ENCODE measurements around the gene FANCC. TPM values are rescaled to one million over a fixed set of nuclear protein-coding genes. Genes with fewer than 3 reads are reported as not detected.

The FANCC gene
- total RNA-seq, 1 donor from 2014 or later = 6.1 TPM

- DNase-seq (ENCODE audit: missing footprints) (no peak), ATAC-seq (no peak)
- intact Hi-C loops (cut with DNase I) = loop anchor here (10.0 kb wide), 1 partner anchor 64 kb away; no protein-coding TSS in a partner anchor
These were observed 196.6 kb downstream of the FANCC start for GRCh38 chr9:95120781-95121370.

DNA sequence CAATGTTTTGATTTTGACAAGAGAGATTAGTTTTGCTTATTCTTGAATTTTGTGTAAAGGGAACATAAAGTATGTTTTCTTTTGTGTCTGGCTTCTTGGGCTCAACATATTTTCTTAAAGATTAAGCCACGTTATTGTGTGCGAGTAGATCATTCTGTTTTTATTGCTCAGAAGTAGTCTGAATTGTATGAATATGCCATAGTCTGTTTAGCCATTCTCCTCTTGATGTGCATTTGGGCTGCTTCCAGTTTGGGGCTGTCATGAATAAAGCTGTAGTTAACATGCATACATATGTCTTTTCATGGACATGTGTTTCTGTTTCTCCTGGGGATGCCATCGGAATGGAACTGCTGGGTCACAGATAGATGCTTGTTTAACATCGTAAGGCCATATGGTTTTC is 198.9 kb downstream of the FANCC start:
- DNase-seq (ENCODE audit: missing footprints) (no peak), ATAC-seq (no peak)
- intact Hi-C loops (cut with DNase I) = no loop called here

- intact Hi-C loops (cut with DNase I) = no loop called here
- ATAC-seq = peak; percentile 39
- DNase-seq (ENCODE audit: missing footprints) = no peak
These were observed 200.7 kb downstream of the FANCC start for GRCh38 chr9:95116808-95117204.

- DNase-seq (ENCODE audit: missing footprints) = no peak
- ATAC-seq = peak; percentile 36
- intact Hi-C loops (cut with DNase I) = no loop called here
These were observed 201.3 kb downstream of the FANCC start for GRCh38 chr9:95116002-95116807.

GRCh38 chr9:95115104-95115503 is 202.4 kb downstream of the FANCC start:
- intact Hi-C loops (cut with DNase I) = no loop called here
- ATAC-seq (no peak), DNase-seq (ENCODE audit: missing footprints) (no peak)

DNA sequence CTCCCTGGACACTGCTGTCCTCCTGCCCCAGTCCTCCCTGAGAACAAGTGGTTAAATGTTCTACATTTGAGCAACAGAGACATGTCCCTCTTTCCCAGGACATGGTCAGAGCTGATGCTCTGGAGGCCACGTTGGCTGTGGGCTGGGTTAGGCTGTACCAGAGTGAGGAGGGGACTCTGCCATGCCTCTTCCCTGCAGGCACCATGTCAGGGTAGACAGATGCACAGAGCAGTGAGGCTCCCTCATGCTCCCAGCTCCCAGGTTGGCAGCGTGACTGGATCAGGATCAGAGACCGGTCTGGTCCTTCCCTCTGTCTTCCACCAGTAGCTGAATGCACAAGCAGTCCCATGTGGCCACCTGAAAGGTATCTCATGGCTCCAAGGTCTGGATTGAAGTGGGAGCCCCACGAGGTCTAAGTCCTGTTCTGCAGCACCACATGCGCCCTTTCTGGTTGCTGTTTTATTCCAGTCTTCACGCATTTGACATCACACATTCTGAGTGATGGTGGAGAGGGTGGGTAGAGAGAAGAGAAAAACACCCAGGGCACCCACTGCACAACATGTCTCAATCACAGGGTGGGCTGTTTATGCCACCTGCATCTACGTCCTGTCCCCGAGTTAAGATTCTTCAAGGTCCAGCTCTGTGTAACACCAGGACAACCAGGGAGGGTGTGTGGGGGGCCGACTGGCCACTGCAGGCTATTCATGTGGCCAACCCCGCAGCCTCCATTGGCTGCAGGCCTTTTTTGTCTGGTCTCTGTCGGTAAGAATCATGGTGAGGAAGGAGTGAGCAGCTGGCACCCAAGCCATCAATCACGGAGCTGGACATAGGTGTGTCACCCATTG is 204.9 kb downstream of the FANCC start:
- DNase-seq (ENCODE audit: missing footprints) = no peak
- ATAC-seq = no peak
- intact Hi-C loops (cut with DNase I) = loop anchor here (5.0 kb wide), 1 partner anchor 100 kb away; no protein-coding TSS in a partner anchor

GRCh38 chr9:95111716-95112115 is 205.8 kb downstream of the FANCC start:
- DNase-seq (ENCODE audit: missing footprints) (no peak), ATAC-seq (no peak)
- intact Hi-C loops (cut with DNase I) = loop anchor here (5.0 kb wide), 1 partner anchor 99 kb away; no protein-coding TSS in a partner anchor

GRCh38 chr9:95110921-95111525 is 206.5 kb downstream of the FANCC start:
- intact Hi-C loops (cut with DNase I) = loop anchor here (5.0 kb wide), 1 partner anchor 99 kb away; no protein-coding TSS in a partner anchor
- DNase-seq (ENCODE audit: missing footprints) (no peak), ATAC-seq (no peak)

- ATAC-seq = no peak
- DNase-seq (ENCODE audit: missing footprints) = no peak
- intact Hi-C loops (cut with DNase I) = no loop called here
These were observed 208.1 kb downstream of the FANCC start for GRCh38 chr9:95109456-95109855.

DNA sequence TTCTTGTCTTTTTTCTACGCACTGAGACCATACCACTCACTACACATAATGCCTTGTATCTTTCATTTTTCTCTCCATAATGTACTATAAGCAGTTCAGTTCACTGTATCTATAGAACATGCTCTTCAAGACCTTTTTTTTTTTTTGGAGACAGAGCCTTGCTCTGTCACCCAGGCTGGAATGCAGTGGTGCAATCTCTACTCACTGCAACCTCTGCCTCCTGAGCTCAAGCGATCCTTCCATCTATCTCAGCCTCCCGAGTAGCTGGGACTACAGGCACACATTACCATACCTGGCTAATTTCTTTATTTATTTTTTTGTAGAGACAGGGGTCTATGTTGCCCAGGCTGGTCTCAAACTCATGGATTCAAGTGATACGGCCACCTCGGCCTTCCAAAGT is 208.7 kb downstream of the FANCC start:
- no peak for DNase-seq (ENCODE audit: missing footprints)
- intact Hi-C loops (cut with DNase I) = no loop called here
- ATAC-seq = no peak

DNA sequence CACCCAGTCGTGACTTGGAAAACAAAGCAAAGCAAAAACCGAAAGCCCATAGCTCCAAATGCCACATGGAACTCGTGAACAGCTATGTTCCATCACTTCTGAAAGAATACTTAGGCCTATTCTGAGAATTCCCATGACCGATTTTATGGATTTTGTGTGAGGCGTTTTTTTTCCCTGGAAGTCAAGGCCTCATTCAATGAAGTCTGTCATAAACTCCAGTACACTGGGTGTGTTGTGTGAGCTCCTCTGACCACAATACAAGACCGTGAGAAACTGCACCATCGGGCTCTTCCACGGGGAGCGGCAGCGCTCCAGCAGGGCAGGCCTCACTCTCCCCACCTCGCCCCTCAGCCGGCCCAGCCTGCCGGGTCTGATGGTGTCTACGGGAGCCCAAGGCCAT is 209.5 kb downstream of the FANCC start:
- intact Hi-C loops (cut with DNase I) = no loop called here
- DNase-seq (ENCODE audit: missing footprints) = no peak
- no peak for ATAC-seq

DNA sequence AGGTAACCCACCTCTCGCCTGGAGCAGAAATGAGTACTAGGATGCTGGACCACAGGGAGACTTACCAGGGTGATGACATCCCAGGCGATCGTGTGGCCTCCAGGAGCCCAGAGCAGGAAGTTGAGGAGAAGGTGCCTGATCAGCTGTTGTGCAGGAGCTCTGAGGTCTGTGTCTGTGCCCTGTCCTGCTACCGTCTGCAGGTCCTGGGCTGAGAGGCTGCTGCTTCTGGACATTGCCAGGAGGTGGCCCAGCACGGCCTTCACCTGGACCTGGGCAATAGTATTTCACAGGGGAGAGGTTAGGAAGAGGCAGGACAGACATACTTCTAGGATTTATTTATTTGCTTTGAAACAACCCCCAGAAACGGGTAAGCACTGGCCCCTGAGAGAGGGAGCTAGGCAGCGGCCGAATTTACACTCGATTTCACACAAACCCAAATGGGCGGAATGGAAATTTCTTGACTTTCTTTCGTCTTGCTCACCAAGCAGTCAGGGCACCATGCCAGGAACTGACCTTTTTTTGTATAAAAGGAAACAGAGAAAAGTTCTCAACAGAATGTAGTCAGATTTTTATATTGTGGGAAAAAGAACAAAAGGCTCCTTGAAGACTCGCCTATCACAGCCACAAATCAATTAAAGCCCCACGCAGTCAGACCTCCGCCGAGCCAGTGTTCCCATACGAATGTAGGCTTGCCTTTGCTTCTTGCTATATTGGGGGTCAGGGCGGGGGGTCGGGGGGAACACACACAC is 210.3 kb downstream of the FANCC start:
- no peak for DNase-seq (ENCODE audit: missing footprints)
- no peak for ATAC-seq
- intact Hi-C loops (cut with DNase I) = no loop called here

DNA sequence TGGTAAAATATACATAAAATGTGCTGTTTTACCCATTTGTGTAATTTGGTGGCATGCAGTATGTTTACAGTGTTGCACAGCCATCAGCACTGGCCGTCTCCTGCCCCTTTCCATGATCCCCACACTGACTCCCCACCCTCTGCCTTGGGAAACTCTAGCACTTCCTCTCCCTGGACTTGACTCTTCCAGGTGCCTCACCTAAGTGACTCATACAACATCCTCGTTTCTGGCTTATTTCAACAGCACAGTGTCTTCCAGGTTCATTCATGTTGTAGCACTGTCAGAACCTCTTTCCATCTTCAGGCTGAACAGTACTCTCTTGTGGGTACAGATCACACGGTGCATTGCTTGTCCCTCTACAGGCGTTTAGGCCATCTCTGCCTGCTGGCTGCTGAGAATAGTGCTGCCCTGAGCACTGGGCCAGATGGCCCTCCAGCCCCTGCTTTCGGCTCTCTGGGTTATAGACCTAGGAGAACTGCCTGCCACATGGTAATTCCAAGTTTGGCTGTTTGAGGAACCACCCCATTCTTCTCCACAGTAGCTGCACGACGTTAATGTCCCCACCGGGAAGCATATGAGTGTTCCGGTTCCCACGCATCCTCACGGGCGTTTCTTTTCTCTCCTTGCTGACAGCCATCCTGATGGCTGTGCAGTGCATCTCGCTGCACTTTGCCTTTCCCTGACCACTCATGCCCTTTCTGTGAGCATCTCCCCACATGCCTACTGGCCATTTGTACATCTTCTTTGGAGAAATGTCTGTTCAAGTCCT is 211.8 kb downstream of the FANCC start:
- no peak for DNase-seq (ENCODE audit: missing footprints)
- intact Hi-C loops (cut with DNase I) = no loop called here
- no peak for ATAC-seq

GRCh38 chr9:95104980-95105379 is 212.5 kb downstream of the FANCC start:
- no peak for ATAC-seq
- DNase-seq (ENCODE audit: missing footprints) = no peak
- intact Hi-C loops (cut with DNase I) = no loop called here

DNA sequence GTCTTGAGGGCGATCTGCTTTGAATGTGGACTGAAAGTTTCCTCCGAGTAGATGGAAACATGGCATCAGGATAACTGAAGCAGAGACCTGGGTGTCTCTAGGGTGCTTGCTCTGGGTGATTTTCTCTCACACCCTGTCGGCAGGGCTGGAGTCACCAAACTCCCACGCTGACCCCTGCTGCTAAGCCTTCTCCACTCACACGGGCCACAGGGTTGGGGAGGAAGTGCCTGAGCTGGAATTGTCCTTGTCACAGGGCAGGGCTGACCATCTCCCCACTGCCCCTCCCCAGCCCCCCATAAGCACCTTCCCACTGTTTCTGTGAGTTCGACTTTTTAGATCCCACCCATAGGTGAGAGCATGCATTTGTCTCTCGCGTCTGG is 212.9 kb downstream of the FANCC start:
- intact Hi-C loops (cut with DNase I) = no loop called here
- no peak for ATAC-seq
- no peak for DNase-seq (ENCODE audit: missing footprints)

GRCh38 chr9:95103871-95104580 is 213.5 kb downstream of the FANCC start:
- intact Hi-C loops (cut with DNase I) = no loop called here
- DNase-seq (ENCODE audit: missing footprints) (no peak), ATAC-seq (peak; percentile 45)

DNA sequence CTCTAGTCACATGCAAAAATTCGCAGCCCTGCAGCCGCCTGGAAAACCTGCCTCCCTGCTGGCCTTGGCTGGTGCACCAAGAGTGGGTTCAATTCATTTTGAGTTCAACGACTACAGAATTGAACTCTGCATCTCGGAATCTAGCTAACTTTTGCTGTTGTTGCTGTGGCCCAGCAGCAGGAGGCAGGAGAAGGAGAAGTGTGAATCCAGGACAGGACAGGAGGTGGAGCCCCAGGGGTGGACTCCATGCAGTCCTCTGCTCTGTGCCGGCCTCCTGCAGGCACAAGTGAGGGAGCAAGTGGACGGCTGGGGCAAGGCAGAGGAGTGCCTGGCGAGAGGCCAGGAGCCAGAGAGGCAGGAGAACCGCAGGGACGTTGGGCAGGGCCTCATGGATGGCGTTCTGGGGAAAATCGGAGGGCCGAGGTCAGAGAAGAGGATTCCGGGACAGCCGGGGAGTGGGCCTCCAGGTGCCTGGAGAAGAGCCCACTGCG is 214.2 kb downstream of the FANCC start:
- ATAC-seq (peak; percentile 29), DNase-seq (ENCODE audit: missing footprints) (no peak)
- intact Hi-C loops (cut with DNase I) = no loop called here
